ENCODE results near the gene TNFSF11.

Gene TNFSF11

GRCh38 chr13:42561752-42562467 is 12.0 kb upstream of the TNFSF11 start:
- DNase-seq (ENCODE audit: low read depth): no peak

GRCh38 chr13:42567906-42568305 is 6.0 kb upstream of the TNFSF11 start:
- DNase-seq (ENCODE audit: low read depth): no peak

DNA sequence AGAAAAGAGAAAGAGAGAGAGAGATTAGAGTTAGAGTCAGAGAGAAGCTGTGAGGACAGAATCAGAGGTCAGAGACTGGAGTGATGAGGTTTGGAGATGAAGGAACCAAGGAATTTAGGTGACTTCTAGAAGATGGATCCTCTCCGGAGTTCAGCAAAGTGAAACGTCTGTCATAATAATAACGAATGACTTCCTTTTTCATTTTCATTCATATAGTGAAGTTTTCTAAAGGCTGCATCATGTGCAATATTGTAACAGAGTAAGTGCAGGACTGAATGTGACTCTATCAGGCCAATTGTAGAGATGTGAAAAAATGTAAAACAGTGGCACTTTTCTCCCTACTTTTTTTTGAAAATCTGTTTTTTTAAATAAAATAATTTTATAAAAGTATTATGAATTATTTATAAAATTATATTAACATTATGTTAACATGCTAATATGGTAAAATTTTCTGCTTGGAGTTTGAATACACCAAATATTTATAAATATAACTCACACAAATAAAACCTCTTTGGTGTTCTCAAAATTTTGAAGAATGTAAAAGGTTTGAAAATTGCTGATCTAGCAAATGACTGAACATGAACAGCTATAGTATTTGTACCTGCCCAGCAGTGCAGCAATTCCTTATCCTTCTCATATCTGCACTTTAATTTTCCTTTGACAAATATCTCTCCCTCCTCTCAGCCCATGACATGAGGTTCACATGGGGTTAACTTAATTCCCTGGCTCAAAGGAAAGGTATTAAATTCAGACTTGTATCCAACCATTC is 4.2 kb upstream of the TNFSF11 start:
- no peak for DNase-seq (ENCODE audit: low read depth)

DNA sequence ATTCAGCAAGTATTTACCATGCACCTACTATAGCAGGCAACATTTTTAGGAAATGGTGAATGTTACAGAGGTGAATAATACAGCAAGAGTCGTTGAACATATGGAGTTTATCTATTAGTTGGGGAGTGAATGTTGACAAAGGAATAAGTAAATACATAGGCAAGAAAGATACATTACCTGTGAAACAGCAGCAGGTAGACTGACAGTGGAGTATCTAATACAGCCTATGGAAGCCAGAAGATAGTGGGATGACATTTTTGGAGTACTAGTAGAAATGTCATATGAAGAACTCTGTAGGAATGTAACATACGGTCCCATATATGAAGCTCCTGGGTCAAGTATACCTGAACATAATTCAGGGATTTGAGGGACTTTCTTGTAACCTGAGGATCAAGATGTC is 2.1 kb upstream of the TNFSF11 start:
- DNase-seq (ENCODE audit: low read depth): no peak

- no peak for DNase-seq (ENCODE audit: low read depth)
Measured at GRCh38 chr13:42574435-42575311, 721 bp downstream of the TNFSF11 start.

DNA sequence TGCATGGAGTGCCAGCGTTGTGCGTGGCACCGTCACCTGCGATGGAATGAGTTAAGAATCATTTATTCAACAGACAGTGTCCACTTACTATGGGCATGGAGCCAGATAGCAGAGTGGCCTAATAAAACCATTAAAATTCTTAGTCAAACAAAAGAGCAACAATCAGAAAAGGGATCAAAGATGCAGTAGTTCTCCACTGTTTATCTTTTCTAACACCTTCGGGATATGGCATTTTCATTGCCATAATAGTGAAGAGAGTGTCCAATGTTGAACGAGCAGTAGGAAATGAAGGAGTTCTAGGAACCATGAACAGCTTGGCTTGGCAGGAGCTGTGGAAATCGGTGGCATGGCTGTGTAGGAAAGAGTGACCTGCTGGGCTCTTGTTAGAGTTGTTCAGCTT is 2.0 kb downstream of the TNFSF11 start:
- DNase-seq (ENCODE audit: low read depth): no peak

- no peak for DNase-seq (ENCODE audit: low read depth)
Measured at GRCh38 chr13:42577538-42577937, 3.6 kb downstream of the TNFSF11 start.

- DNase-seq (ENCODE audit: low read depth): no peak
Measured at GRCh38 chr13:42580644-42581043, 6.7 kb downstream of the TNFSF11 start.

DNA sequence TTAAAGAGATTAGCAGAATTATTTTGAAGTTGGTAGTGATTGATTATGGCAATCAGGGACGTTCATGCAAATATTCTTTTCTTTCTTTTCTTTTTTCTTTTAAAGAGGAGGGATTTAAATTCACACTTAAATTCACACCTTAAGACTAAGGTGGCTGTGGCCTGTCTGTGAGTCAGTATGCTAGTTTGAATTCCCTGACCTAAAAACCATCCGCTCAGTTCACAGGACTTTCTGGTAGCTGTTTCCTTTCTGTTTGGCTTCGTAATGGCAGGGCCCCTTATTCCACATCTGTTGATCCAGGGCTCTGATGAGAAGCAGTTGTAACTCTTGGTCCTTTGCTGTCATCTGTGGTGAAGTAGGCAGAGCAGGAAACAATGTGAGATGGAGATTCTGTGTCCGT is 7.5 kb downstream of the TNFSF11 start:
- DNase-seq (ENCODE audit: low read depth): no peak

DNA sequence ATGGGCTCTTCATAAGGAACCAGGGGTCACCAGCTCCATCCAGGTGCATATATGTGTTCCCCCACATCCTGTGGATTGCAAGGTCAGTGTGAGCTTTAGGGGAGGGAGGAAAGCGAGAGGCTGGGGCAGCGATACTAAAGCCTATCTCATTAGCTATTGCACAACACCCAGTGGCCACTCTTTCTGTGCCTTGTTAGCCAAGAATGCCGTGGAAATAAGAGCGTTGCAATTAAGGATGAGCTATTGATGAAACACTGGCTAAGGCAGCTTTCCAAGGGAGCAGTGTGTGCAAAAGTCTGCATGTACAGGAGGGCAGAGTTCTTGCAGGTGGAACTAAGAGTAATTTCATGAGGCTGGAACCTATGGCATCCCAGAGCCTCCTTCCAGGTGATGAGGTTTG is 17.6 kb downstream of the TNFSF11 start:
- DNase-seq (ENCODE audit: low read depth): no peak

- DNase-seq (ENCODE audit: low read depth): no peak
Measured at GRCh38 chr13:42592915-42593900, 19.3 kb downstream of the TNFSF11 start.

DNA sequence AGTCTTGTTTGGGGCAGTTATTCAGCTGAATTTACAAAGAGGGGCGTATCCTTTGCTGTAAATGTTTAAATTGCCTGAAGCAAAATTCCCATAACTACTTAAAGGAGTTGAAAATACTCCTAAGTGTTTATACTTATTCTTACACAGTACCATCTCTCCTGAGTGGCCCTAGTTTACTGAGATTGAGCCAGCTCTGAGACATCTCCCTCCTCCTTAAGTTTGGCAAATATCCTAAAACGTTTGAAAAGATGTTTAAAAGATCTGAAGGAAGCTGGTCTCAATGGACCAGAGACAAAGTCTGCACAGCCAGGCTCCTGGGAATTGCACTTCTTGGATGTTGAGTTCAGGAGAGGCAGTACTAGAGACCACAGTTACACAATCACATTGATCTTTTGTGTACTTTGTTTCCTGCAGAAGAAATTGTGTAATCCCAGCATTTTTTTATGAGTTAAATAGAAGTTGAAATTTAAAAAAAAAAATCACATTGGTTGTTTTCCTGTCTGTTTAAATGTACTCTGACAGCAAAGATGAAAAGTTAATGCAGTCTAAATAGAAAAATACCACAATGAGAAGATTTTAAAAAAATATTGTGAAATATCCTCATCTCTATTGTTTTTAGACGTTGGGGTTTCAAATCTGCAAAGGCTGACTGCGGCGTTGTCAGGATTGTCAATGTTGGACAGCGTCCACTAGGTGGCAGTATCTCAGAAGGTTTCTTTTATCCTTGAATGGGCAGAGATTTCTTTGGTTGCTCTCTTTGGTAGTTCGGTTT is 20.7 kb downstream of the TNFSF11 start:
- no peak for DNase-seq (ENCODE audit: low read depth)

- DNase-seq (ENCODE audit: low read depth): no peak
Measured at GRCh38 chr13:42595253-42595571, 21.3 kb downstream of the TNFSF11 start.

- no peak for DNase-seq (ENCODE audit: low read depth)
Measured at GRCh38 chr13:42597505-42597904, 23.6 kb downstream of the TNFSF11 start.

GRCh38 chr13:42600943-42601342 is 27.0 kb downstream of the TNFSF11 start:
- DNase-seq (ENCODE audit: low read depth): no peak

DNA sequence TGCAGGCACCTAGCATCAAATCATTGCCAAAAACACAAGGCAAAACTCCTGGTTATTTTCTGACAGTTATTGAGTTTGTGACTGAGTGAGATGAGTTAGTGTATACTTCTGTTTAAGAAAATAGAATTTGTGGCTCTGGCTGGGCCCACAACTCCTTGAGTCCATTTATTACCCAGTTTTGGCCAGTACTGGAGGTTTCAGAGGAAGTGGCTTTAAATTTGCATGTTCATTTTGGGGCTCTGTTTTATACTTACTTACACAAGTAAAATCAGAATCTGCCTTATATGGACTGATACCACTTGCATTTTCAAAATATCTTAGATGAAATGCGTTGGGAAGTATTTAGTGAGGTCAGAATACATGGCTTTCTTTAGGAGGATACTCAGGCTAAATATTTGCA is 29.0 kb downstream of the TNFSF11 start:
- DNase-seq (ENCODE audit: low read depth): no peak

DNA sequence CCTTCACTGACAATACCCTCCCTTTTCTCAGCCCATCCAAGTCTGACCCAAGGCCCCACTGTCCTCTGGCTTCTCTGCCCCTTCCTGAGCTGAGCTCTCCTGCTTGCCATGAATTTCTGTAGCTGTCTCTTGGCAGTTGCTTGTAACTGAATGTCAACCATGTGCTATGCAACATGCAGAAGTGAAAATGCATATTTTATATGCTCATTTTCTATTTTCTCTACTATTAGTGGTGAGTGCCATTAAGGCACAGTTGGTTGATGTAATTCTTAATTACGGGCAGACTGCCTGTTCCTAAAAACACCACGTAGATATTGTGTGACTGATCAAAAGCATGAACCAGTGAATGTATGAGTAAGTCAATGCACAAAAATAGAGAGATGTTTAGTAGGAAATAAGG is 29.6 kb downstream of the TNFSF11 start:
- DNase-seq (ENCODE audit: low read depth): no peak

DNA sequence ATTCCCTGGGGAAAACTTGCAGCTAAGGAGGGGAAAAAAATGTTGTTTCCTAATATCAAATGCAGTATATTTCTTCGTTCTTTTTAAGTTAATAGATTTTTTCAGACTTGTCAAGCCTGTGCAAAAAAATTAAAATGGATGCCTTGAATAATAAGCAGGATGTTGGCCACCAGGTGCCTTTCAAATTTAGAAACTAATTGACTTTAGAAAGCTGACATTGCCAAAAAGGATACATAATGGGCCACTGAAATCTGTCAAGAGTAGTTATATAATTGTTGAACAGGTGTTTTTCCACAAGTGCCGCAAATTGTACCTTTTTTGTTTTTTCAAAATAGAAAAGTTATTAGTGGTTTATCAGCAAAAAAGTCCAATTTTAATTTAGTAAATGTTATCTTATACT is 33.6 kb downstream of the TNFSF11 start:
- no peak for DNase-seq (ENCODE audit: low read depth)

- no peak for DNase-seq (ENCODE audit: low read depth)
Measured at GRCh38 chr13:42610649-42611048, 36.7 kb downstream of the TNFSF11 start.

DNA sequence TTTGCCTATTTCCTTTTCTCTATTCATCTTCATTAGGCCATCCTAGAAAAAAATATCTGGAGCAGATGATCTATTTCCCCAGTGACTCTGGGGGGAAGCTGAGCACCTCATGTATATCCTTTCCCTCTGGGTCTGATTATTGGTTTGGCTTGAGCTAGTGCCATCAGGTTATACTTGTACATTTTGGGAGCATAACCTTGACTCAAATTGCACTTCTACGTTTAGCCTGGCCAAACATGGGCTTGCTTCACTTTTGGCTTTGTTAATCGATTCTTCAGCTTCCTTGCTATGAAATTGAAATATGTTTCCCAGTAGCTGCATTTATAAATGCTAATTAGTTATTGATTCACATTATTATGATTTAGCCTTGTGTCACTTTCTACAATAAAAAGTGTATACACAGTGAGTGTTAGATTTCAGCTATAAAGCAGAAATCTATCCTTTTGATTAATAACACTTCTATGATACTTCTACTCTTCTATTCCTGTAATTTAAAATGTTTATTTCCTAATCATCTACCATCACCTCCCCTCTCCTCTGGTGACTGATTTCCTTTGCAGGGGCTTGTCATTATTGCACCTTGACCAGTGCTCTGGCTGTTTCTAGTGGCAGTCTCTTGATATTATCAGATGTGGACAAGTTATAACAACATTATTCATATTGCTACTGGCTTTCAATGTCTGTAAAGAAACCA is 37.3 kb downstream of the TNFSF11 start:
- DNase-seq (ENCODE audit: low read depth): no peak

Data from T-helper 22 cell (primary cell).